HL-60 (cell line): ENCODE data around the gene DET1.

ENCODE experiments used
- POLR2AphosphoS5 ChIP-seq: IDR thresholded peaks from 2 replicates; pipeline ENCODE4 v1.6.1; 2012; ENCODE audit warnings: low read depth
- SPI1 ChIP-seq: IDR thresholded peaks from 2 replicates; pipeline ENCODE4 v1.6.1; 2012; ENCODE audit warnings: low read depth, mild to moderate bottlenecking, borderline replicate concordance
- TF ChIP-seq, protein P1 (sequence below): IDR thresholded peaks from one replicate; pipeline ENCODE4 v1.5.1; 2011; ENCODE audit warnings: low read length, control low read depth, inconsistent platforms; ENCODE audit not compliant: insufficient read depth

DNA sequence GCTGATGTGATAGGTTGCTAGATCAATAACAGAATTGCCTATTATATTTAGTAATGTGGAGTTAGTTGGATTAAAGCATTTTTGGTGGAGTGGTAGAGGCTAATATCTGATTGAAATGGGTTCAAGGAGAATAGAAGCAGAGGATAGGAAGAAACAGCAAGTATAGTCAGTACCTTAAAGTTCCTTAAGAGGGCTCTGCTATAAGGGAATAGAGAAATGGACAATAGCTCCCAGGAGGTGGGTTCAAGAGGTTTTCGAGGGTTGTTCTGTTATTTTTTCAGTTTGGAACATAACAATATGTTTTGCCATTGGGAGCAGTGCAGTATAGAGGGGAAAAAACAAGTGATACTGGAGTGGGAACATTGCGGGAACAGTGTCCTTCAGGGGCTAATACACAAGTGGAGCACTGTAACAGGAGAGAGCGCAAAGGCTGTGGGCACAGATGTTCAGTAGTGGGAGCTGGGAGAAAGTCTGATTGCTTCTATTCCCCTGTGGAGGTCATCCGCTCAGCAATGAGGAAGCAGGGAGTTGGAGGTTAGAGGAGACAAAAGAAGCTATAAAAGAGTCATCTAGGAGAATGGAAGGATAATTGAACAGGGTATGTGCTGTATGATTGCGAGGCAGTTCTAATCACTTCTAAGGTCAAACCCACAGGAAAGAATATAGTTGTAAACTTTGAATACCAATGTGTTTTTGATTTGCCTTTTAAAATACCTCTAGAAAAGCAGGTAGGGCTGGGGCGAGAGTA, 75.7 kb downstream of the DET1 start:
- no peak for TF ChIP-seq POLR2AphosphoS5
- TF ChIP-seq SPI1 = no peak
- TF ChIP-seq, protein P1, sequence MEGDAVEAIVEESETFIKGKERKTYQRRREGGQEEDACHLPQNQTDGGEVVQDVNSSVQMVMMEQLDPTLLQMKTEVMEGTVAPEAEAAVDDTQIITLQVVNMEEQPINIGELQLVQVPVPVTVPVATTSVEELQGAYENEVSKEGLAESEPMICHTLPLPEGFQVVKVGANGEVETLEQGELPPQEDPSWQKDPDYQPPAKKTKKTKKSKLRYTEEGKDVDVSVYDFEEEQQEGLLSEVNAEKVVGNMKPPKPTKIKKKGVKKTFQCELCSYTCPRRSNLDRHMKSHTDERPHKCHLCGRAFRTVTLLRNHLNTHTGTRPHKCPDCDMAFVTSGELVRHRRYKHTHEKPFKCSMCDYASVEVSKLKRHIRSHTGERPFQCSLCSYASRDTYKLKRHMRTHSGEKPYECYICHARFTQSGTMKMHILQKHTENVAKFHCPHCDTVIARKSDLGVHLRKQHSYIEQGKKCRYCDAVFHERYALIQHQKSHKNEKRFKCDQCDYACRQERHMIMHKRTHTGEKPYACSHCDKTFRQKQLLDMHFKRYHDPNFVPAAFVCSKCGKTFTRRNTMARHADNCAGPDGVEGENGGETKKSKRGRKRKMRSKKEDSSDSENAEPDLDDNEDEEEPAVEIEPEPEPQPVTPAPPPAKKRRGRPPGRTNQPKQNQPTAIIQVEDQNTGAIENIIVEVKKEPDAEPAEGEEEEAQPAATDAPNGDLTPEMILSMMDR = no peak
